HG02840 (cell line): ENCODE data around the gene CDK19.
"Not testable (repeated sequence)": the region's sequence is repeated elsewhere in the genome, so short reads cannot be mapped to it uniquely, and the experiment has no call there.

ENCODE experiments used
- ATAC-seq: cut with Tn5 transposase; IDR thresholded peaks from one replicate; pipeline ENCODE4 v1.9.1; 2021; ENCODE audit warnings: mild to moderate bottlenecking, moderate library complexity, moderate number of reproducible peaks; ENCODE audit not compliant: unreplicated experiment, low FRiP score

The CDK19 gene

DNA sequence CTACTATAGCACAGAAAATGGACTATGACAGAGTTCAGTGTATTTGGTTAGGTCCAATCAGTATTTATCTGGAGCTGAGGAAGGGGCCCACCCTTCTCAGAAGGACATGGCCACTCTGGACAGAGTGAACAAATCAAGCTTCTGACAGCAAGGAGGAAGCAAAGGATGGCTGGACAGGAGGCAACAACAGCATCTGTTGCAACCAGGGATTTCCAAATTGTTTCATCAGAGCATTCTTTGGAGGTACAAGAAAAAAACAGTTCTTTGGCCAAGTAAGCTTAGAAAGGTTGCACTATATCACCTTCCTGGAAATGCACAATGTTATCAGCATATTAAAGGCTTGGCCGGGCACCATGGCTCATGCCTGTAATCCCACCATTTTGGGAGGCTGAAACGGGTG lies 220.2 kb downstream of the CDK19 start:
- no peak for ATAC-seq

DNA sequence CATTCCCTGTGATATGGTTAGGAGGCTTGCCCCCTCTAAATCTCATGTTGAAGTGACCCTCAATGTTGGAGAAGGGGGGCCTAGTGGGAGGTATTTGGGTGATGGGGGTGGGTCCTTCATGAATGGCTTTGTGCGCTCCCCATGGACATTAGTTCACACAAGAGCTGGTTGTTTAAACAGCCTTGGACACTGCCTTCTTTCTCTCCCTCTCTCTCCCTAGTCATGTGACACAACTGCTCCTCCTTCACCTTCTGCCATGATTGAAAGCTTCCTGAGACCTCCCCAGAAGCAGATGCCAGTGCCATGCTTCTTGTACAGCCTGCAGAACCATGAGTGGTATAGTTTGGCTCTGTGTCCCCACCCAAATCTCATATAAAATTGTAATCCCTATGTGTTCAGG lies 221.6 kb downstream of the CDK19 start:
- no peak for ATAC-seq

DNA sequence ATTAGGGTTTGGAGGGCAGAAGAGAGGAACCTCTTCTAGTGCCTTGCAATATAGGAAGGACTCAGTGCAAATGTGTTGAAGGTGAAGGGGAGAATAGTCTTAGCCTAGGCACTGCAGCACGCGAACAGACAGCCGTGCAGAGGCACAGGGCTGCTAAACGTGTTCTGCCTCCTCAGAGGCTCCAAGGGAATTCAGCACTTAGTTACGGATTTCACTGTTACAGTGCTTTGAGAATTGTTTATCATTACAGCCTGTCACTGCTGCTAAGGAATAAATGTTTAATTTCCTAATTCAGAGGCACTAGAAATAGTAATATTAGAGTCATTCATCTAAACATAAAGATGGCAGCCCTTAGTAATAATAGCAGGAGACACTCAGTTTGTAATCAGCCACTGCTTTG lies 222.5 kb downstream of the CDK19 start:
- no peak for ATAC-seq

DNA sequence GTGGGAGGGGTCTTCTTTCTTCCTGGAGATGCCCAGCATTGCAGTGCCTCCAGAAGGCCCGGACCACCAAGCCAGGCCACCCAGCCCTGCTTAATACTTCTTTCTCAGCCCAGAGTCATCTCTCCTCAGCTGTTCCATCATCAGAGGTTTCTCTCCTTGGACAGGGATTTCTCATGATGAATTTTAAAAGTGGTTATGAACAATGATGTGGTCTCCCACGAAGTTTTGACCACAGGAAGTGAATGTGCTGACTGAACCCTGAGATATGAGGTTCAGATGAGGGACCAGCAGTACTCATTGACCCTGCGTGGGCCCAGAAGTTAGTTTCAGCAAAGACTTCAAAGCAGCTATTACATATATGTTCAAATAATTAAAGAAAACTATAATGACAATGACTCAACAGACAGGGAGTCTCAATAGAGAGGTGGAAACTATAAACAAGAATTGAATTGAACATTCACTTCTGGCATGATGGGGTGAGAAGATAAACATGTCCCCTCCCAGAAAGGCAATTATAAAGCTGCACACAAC lies 224.4 kb downstream of the CDK19 start:
- ATAC-seq: peak; percentile 20

DNA sequence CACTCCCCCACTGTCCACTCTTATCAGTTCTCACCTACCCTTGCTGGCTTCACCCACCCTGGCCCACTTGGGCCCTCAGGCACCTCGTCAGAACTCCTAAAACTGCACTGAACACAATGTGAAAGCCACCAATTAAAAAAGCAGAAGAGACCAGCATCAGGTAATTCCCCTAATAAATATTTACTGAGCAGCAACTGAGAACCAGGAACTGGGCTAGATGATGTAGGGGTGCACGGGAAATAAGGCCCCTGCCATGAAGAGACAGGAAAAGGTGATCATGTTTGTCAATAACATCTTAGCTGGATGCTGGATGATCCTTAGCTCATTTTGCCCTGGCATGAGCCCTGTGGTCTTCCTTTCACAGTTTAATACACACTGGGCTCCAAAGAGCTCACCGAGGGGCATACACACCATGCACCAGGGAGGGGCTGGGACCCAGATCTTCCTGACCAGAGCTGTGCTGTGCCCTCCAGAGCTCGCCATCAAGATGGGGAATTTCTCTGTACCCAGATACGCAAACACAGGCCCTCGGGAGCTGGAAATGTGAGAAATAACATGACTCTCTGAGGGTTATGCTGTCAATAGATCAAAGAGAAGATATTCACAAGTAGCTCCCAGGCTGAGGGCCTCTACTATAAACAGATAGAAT lies 225.3 kb downstream of the CDK19 start:
- peak; percentile 81 for ATAC-seq

DNA sequence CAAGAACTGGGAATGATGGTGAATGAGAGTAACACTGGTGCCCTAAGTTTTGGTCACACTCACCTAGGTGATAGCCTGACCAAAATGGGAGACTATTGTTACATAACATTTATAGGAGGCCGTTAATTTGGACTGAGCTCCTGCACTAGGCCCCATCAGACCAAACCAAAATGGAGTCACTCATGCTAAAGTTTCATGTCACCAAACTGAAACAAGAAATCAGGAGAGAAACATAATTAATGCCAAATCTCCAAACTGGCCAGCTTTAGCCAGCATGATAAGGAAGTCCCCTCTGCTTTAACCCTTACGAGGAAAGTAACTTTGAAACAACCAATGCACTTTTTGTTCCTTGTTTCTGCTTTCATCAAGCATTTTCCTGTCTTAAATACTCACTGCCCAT lies 227.9 kb downstream of the CDK19 start:
- ATAC-seq: no peak

DNA sequence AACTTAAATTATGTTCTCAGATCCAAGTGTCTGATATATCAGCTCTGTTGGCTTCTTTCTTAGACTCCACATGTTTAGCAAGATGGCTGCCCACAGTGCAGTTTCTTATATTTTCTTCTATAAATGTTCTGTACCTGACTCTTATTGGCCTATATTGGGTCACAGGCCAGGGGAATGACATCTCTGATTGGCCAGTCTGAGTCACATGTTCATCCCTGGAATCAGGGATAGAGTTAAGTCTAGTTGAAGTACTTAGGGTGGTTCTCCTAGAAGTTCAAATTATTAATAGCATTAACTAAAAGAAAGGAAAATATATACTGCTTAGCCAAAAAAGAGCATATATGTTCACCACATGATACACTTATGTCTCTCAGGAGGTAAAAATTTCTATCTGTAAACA lies 233.6 kb downstream of the CDK19 start:
- ATAC-seq: no peak

DNA sequence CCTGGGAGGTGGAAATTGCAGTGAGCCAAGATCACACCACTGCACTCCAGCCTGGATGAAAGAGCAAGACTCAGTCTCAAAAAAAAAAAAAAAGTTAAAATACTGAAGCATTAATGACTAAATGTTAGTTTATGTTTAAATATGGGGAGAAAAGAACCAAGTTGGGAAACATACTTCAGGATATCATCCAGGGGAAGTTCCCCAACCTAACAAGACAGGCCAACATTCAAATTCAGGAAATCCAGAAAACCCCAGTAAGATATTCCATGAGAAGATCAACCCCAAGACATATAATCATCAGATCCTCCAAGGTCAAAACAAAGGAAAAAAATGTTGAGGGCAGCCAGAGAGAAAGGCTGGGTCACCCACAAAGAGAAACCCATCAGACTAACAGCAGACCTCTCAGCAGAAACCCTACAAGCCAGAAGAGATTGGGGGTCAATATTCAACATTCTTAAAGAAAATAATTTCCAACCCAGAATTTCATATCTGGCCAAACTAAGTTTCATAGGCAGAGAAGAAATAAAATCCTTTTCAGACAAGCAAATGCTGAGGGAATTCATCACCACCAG lies 237.6 kb downstream of the CDK19 start:
- ATAC-seq: not testable (repeated sequence)

DNA sequence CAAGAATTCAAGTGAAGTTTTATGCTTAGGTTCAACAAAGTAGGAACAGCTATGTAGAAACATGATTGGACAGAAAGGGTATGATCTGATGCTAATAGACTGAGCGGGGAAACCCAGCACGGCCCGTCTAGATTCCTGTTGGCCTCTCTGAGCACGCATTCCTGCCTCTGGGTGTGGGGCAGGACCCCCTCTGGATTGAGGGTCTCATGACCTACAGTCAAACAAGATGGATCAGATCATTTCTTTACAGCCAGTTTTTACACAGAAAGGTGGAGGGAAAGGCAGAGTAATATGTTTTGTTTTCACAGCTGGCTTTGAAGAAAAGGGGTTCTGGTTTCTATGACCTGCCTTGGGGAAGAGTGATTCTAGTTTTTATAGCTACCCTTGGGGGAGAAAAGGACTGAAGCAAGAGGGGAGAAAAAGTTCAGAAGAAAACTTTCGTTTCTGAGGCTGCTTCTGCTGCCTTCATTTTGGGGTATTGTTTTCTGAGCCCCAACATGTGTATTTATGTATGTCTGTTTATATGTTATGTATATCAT lies 239.3 kb downstream of the CDK19 start:
- ATAC-seq: no peak

DNA sequence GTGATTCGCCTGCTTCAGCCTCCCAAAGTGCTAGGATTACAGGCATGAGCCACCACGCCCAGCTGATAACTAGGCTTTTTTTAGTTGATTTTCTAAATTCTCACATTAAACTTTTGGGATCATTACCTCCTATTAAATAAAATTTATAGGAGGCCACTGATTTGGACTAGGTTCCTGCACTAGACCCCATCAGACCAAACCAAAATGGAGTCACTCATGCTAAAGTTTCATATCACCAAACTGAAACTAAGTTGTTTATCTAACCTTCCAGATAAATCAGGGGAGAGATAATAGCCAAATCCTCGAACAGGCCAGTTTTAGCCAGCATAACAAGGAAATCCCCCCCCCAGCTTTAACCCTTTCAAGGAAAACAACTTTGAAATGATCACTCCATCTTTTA lies 240.5 kb downstream of the CDK19 start:
- ATAC-seq: no peak

DNA sequence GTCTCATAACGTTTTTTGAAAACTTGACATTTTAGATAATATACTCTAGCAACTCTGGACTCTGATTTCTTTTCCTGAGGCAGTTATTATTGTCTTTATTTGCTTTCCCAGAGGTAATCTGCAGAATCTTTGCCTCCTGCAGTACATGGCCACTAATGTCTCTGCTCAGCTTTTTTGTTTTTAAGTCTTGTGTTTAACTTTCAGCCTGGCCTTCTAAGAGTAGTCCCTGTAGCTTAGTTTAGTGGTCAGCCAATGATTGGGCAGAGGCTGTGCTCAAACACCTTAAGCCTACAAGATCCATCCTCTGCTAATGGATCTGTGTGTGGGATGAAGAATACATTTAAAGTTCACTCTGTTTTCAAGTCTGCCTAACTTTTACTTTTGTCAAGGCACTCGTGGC lies 241.7 kb downstream of the CDK19 start:
- no peak for ATAC-seq

DNA sequence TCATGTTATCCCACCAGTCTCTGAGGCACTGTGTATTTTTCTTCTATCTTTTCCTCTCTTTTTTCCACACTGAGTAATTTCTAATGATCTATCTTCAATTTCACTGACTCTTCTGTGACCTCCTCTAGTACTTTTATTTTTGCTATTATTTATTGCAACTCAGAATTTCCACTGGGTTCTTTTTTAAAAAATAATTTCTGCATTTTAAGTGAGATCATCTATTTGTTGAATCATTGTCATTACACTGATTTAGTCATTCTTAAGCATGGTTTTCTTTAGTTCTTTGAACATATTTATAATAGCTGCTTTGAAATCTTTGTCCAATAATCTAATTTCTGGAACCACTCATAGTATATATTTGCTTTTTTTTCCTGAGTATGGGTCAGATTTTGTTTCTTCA lies 242.1 kb downstream of the CDK19 start:
- ATAC-seq: no peak

DNA sequence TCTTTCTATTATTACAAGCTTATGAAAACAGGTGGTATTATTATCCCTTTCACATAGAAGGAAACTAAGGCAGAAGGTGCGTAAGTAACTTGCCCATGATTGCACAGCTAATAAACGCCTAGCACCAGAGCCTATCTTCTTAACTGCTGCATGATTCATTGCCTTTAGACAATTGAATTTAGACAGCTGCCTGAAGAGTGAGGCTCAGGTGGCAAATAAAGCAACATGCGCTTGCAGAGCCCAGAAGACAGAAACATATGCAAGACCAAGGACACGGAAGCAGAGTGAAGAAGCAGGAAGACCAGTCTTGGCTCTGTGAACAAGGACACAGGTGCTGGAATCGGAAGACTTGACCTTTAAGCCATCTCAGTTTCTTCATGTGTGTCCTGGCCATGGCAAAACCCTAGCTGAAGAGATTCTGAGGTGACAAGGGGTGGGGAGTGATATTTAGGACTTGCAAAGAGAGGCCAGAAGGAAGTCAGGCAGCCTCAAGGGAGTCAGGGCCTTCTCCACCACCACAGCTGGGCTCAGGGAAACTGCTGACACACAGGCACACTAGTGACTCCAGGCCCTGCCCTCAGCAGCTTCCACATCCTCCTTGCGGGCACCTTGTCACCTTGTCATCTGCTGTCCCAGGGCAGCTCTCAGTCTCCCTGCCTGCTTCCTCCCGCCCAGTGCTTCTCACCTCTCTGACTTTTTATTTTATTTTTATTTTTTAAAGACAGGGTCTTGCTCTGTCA lies 247.1 kb downstream of the CDK19 start:
- no peak for ATAC-seq

DNA sequence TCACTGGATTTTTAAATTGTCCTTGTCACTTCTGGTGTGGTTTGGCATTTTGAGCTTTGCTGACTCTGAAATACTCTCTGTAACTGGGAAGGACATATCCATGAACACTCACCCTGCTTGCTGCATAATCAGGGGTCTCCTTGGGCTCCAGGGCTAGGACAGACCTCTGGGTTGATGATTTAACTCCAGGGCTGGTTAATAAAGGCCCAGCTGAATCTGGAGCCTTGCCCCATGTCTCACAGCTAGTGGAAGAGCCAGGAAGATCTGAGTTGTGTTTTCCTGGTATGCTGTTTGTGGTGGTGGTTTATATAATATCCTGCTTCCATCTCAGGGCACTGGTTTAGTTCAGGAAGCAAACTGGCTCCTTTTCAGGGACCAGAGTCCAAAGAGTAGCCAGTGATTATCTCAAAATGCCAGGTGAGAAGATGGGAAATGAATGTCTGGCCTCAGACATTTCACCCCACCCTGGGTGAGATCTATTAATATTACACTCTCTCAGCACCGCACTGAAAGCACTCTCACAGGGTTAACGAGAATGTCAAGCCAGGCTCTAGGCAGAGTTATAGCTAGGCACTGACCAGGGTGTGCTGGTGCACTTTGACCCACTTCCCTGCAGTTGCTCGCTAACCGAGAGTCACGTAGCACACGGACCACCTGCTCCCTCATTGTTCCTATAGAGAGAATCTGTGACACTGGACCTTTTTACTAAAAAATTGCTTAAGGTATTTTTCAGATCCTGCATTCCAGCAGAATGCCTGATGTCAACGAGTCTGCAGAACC lies 248.7 kb downstream of the CDK19 start:
- ATAC-seq: no peak

DNA sequence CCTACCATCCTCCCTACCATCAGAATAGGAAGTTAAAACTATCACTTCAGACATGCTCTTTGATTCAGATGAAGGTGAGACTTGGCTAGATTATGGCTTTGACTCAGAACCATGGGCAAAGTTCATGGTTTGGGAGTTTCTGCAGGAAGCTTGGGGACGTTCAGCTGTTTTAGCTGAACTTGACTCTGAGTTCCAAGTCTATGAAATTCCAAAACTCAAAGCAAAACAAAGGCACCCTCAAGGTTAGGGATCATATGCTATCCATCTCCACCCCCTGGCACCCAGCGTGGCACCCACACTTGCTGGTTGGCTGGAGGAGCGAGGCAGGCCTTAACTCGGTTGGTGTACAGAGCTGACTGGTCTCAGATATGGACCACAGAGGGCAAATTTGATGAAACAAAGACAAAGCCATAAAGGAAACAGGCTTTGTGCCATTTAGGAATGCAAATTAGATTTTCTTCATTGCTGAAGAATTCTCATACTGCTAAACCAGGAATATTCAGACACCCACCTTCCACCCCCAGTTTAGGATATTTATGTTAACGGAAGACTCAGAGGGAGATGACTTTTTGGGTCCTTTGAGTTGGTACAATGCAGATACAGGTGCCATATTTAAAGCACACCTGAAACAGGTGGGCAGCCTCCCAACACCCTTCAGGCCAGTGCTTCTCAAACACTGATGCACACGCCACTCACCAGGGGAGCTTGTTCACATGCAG lies 250.4 kb downstream of the CDK19 start:
- ATAC-seq: no peak

DNA sequence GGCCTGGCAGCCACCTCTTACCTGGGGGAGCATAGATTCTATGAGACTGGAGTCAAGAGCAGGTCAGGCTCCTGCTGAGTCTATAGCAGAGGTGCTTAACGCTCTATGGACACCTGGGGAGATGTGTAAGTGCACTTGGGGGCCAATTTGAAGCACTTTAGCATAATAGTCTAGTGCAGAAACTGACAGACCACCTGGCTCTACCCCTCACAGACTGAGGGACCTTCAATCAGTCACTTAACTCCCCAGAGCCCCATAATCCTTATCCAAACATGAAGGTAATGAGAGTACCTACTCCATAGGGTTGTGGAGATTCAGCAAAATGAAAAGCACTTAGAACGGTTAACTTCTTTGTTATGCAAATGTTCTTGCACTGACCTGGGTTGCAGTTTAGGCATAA lies 251.6 kb downstream of the CDK19 start:
- ATAC-seq: no peak

DNA sequence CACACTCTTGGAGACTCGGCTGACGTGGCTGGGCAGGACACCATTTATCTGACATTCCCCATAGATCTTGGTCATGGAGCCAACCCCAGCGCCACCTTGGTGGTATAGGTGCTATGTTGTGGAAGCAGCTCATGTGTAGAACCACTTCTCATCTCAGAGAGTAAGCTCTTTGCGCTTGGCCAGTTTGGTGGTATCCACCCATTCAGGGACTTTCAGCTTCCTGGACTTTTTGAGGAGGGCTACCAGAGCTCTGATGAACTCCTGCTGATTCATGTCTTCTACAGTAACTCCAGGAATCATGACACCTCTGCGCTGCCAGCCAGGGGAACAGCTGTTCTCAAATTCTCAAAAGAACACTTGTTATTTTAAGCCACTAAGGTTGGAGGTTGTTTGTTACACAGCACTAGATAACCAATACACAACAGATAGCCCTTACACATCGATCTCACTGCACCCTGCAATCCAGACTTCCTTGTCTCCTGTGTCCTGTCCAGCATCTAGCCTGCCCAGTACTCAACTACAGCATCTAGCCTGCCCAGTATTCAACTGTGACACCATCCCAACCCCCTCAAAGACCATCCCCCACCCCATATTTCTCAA lies 252.9 kb downstream of the CDK19 start:
- ATAC-seq: no peak

DNA sequence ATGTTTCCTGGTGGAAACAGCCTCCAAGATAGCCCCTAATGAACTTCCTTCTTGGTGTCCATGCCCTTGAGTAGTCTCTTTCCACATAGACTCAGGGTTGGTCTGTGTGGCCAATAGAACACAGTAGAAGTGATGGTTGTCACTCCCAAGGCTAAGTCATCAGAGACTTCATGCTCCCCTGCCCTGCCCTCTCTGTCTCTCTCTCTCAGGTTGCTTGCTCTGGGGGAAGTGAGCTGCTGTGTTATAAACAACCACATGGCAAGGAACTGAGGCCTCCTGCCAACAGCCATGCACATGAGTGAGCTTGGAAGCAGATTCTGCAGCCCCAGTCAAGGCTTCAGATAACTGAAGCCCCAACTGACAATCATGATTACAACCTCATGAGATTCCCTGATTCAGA lies 253.6 kb downstream of the CDK19 start:
- no peak for ATAC-seq

DNA sequence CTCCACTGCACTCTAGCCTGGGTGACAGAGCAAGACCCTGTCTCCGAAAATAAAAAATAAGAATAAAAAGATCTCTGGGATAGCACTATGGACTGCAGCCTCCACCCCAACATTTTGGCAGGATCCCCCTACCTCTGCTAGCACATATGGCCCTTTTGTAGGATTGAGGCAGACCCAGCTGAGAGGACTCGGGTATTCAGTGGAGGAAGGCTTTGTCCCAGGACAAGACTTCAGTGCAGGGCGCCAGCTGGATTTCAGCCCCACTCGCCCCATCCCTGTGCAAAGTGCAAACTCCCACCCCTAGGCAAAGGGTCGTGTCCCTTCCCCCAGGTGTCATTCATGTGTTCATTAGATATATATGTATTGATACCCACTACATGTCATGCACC lies 254.3 kb downstream of the CDK19 start:
- no peak for ATAC-seq
